Measurements from ENCODE around the gene KLHL22. TPM values are rescaled to one million over a fixed set of nuclear protein-coding genes. Genes with fewer than 3 reads are reported as not detected.

The KLHL22 gene
- total and polyA plus RNA-seq, 2 experiments from 2014 or later: 33.8 to 55.0 TPM

DNA sequence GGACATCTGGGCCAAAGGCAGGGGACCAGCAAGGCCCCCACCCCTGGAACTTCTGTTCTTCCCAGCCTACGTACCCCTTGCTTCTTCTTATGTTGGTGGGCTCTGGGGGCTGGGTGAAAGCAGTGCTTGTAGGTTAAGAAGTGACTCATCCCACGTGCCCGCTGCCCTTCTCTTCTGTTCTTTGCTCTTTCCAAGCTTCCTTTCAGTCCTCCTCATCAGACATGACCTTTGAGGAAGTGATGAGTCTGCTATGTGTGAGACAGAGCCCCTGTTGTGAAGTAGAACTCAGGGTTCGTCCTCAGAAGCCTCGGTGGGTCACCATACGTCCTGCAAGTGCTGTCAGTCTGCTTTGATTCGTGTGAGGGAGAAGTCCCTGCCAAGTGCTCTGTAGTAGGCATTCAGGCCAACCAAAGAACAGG, 24.5 kb upstream of the KLHL22 start:
- no peak for DNase-seq (ENCODE audit: low read depth in 1 of 2, low spot score in 1 of 2)
- Histone ChIP-seq H3K4me1 (ENCODE audit: low read depth) (peaks cover 32% of the 10 kb centered on the region), H3K9me3 (ENCODE audit: low read depth) (no peaks in the 10 kb centered on the region), H3K4me3 (no peak overlapping the region), H3K36me3 (no peaks in the 10 kb centered on the region), H3K27ac (no peak overlapping the region), H3K27me3 (no peaks in the 10 kb centered on the region)
- TF ChIP-seq, protein P1, sequence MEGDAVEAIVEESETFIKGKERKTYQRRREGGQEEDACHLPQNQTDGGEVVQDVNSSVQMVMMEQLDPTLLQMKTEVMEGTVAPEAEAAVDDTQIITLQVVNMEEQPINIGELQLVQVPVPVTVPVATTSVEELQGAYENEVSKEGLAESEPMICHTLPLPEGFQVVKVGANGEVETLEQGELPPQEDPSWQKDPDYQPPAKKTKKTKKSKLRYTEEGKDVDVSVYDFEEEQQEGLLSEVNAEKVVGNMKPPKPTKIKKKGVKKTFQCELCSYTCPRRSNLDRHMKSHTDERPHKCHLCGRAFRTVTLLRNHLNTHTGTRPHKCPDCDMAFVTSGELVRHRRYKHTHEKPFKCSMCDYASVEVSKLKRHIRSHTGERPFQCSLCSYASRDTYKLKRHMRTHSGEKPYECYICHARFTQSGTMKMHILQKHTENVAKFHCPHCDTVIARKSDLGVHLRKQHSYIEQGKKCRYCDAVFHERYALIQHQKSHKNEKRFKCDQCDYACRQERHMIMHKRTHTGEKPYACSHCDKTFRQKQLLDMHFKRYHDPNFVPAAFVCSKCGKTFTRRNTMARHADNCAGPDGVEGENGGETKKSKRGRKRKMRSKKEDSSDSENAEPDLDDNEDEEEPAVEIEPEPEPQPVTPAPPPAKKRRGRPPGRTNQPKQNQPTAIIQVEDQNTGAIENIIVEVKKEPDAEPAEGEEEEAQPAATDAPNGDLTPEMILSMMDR (IDR thresholded peaks at IDR 0.05; ENCODE audit: low read depth, low read length): no peak

DNA sequence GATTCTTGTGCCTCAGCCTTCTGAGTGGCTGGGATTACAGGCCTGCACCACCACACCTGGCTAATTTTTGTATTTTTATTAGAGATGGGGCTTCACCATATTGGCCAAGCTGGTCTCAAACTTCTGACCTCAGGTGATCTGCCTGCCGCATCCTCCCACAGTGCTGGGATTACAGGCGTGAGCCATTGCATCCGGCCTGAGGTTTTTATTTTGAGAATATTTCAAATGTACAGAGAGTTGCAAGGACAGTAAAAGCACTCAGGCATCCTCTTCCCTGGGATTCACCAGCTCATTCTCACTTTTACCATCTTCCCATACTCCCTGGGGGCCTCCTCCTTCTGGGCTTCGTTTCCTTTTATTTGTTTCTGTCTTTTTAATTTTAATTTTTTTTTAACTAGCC, 24.0 kb upstream of the KLHL22 start:
- peaks cover 32% of the 10 kb centered on the region for H3K4me1 ChIP-seq (ENCODE audit: low read depth)
- TF ChIP-seq, protein P1 (IDR thresholded peaks at IDR 0.05; ENCODE audit: low read depth, low read length): no peak

DNA sequence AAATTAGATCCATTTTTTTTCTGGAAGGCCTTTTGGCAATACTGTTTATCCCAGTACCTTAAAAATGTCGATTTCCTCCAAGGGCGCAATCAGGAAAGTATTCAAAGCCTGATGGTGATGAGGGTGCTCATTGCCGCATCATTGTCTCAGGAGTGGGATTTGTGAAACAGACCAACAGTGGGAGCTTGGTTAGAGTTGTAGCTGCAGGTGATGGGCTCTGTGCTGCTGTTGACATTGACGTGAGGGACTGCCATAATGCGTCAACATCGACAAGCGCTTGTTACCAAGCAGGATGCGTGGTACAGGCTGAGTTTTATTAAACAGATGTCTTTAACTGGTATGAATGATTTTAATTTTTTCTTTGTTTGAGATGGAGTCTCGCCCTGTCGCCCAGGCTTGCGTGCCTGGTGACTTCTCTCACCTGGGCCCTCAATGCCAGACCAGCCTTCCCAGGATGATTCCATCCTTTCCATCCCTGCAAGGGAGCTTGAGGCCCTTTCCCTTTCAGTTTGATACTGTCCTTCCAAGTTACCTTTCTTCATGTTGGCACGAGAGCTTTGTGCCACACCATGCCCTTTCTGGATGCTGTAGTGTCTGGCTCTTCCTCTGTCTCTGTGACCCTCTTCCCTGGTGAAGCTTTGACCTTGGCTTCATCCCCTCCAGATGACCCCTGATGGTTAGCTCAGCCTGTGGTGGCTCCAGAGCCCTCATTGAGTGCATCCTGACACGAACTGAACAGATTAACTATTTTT, 22.4 kb upstream of the KLHL22 start:
- H3K9me3 ChIP-seq (ENCODE audit: low read depth): no peaks in the 10 kb centered on the region
- H3K4me1 ChIP-seq (ENCODE audit: low read depth): peaks cover 19% of the 10 kb centered on the region
- TF ChIP-seq, protein P1 (IDR thresholded peaks at IDR 0.05; ENCODE audit: low read depth, low read length): no peak
- H3K27me3 ChIP-seq: no peaks in the 10 kb centered on the region
- no peak overlapping the region for H3K4me3 ChIP-seq
- no peaks in the 10 kb centered on the region for H3K36me3 ChIP-seq
- no peak for DNase-seq (ENCODE audit: low read depth in 1 of 2, low spot score in 1 of 2)
- H3K27ac ChIP-seq: peak overlapping the region; percentile 64

More for the DNA sequence above, 24.0 kb upstream of the KLHL22 start:
- no peaks in the 10 kb centered on the region for H3K36me3 ChIP-seq
- DNase-seq (ENCODE audit: low read depth in 1 of 2, low spot score in 1 of 2): no peak
- H3K27me3 ChIP-seq: no peaks in the 10 kb centered on the region
- no peak overlapping the region for H3K4me3 ChIP-seq
- no peaks in the 10 kb centered on the region for H3K9me3 ChIP-seq (ENCODE audit: low read depth)
- H3K27ac ChIP-seq: no peak overlapping the region

GRCh38 chr22:20517422-20517821, 21.8 kb upstream of the KLHL22 start:
- no peak for DNase-seq (ENCODE audit: low read depth in 1 of 2, low spot score in 1 of 2)
- peaks cover 13% of the 10 kb centered on the region for H3K4me1 ChIP-seq (ENCODE audit: low read depth)
- H3K4me3 ChIP-seq: no peak overlapping the region
- no peaks in the 10 kb centered on the region for H3K36me3 ChIP-seq
- TF ChIP-seq, protein P1 (IDR thresholded peaks at IDR 0.05; ENCODE audit: low read depth, low read length): no peak
- H3K27ac ChIP-seq: peak overlapping the region; percentile 64
- no peaks in the 10 kb centered on the region for H3K9me3 ChIP-seq (ENCODE audit: low read depth)
- H3K27me3 ChIP-seq: no peaks in the 10 kb centered on the region

GRCh38 chr22:20516399-20516798, 20.8 kb upstream of the KLHL22 start:
- Histone ChIP-seq H3K36me3 (no peaks in the 10 kb centered on the region), H3K27me3 (no peaks in the 10 kb centered on the region), H3K4me3 (no peak overlapping the region), H3K27ac (peak overlapping the region; percentile 64), H3K4me1 (ENCODE audit: low read depth) (peaks cover 13% of the 10 kb centered on the region), H3K9me3 (ENCODE audit: low read depth) (no peaks in the 10 kb centered on the region)
- no peak for DNase-seq (ENCODE audit: low read depth in 1 of 2, low spot score in 1 of 2)
- TF ChIP-seq, protein P1 (IDR thresholded peaks at IDR 0.05; ENCODE audit: low read depth, low read length): no peak
